PC-3 (cell line): ENCODE results near the gene ITPRID2. TPM values are rescaled to one million over a fixed set of nuclear protein-coding genes. Genes with fewer than 3 reads are reported as not detected.

Experiments
- ATAC-seq: fragments of 200-7000 bp; cut with Tn5 transposase; 2 replicates; pipeline ENCODE4 v1.9.1; 2020; ENCODE audit warnings: mild to moderate bottlenecking, moderate library complexity
- BruUV-seq: library from RNA; stranded (reverse); fragments of 400-500 nt; replicated peaks from 2 replicates; lab custom pipeline; 2021; lab: Mats Ljungman, UMichigan
- CTCF ChIA-PET: fragments of 300-600 bp; sonication (Branson Sonifier 250); formaldehyde crosslinking; loops from one replicate; lab custom pipeline; 2022; ENCODE audit warnings: antibody characterized with exemption; lab: Charles Lee
- POLR2A ChIA-PET: fragments of 300-600 bp; sonication (Branson Sonifier 250); formaldehyde crosslinking; loops from one replicate; lab custom pipeline; 2022; ENCODE audit warnings: antibody characterized with exemption; ENCODE audit not compliant: unreplicated experiment; lab: Charles Lee
- DNase-seq: peaks from one replicate; pipeline ENCODE4 v3.0.0-alpha.2; 2015
- H2AFZ ChIP-seq: fragments of 300-600 bp; sonication (generic); 2 replicates; pipeline ENCODE4 v1.6.0; 2016; ENCODE audit warnings: antibody characterized with exemption, low read length
- H3F3A ChIP-seq: fragments of 300-600 bp; sonication (generic); one replicate; pipeline ENCODE4 v1.6.0; 2017; ENCODE audit warnings: antibody characterized with exemption, low read length, control low read depth, mild to moderate bottlenecking; ENCODE audit not compliant: unreplicated experiment
- H3K27ac ChIP-seq: fragments of 300-600 bp; sonication (generic); 2 replicates; pipeline ENCODE4 v1.5.1; 2016; ENCODE audit warnings: mild to moderate bottlenecking, low read length
- H3K27me3 ChIP-seq: fragments of 300-600 bp; sonication (generic); 2 replicates; pipeline ENCODE4 v1.6.1; 2016; ENCODE audit warnings: low read length, mixed read lengths
- H3K36me3 ChIP-seq: fragments of 300-600 bp; sonication (generic); 2 replicates; pipeline ENCODE4 v1.6.1; 2016; ENCODE audit warnings: low read depth, mixed run types, low read length, mixed read lengths
- H3K4me1 ChIP-seq: fragments of 300-600 bp; sonication (generic); 2 replicates; pipeline ENCODE4 v1.5.1; 2016; ENCODE audit warnings: low read length; ENCODE audit not compliant: insufficient read depth
- H3K4me2 ChIP-seq: fragments of 300-600 bp; sonication (generic); 2 replicates; pipeline ENCODE4 v1.6.0; 2016; ENCODE audit warnings: low read length
- H3K4me3 ChIP-seq: fragments of 300-600 bp; sonication (generic); 2 replicates; pipeline ENCODE4 v1.5.1; 2016; ENCODE audit warnings: mild to moderate bottlenecking, low read length, mixed read lengths
- H3K79me2 ChIP-seq: fragments of 300-600 bp; sonication (generic); 2 replicates; pipeline ENCODE4 v1.6.1; 2017; ENCODE audit warnings: low read length, mixed read lengths
- H3K9ac ChIP-seq: fragments of 300-600 bp; sonication (generic); 2 replicates; pipeline ENCODE4 v1.6.0; 2016; ENCODE audit warnings: mild to moderate bottlenecking, low read length
- H3K9me2 ChIP-seq: fragments of 300-600 bp; sonication (generic); replicated peaks from 2 replicates; pipeline ENCODE4 v1.6.1; 2016; ENCODE audit warnings: mixed run types, low read length, mixed read lengths
- H3K9me3 ChIP-seq: fragments of 300-600 bp; sonication (generic); 2 replicates; pipeline ENCODE4 v1.6.1; 2016; ENCODE audit warnings: low read length, mixed read lengths
- H4K20me1 ChIP-seq: fragments of 300-600 bp; sonication (generic); 2 replicates; pipeline ENCODE4 v1.6.1; 2016; ENCODE audit warnings: low read length, mixed read lengths
- EZH2 ChIP-seq: fragments of 300-600 bp; sonication (generic); IDR thresholded peaks from one replicate; pipeline ENCODE4 v1.6.1; 2017; ENCODE audit warnings: antibody characterized with exemption, mild to moderate bottlenecking, low read length; ENCODE audit not compliant: unreplicated experiment
- EZH2phosphoT487 ChIP-seq: fragments of 300-600 bp; sonication (generic); IDR thresholded peaks from 2 replicates; pipeline ENCODE4 v1.6.1; 2018; ENCODE audit warnings: mild to moderate bottlenecking, antibody characterized with exemption, low read length, borderline replicate concordance
- intact Hi-C: fragments of 100-400 bp; cut with micrococcal nuclease; formaldehyde crosslinking; loops from 2 replicates; pipeline ENCODE4 v1.9.0; 2023
- total RNA-seq: library from RNA; depleted of rRNA; stranded (reverse); fragments of >200 nt; gene quantifications from 2 replicates; pipeline ENCODE4 v1.2.3, GENCODE V29; 2014
- TF ChIP-seq, protein P1 (sequence below): fragments of 300-600 bp; sonication (generic); conservative IDR thresholded peaks from 2 replicates; pipeline ENCODE4 v1.5.1; 2017; ENCODE audit warnings: antibody characterized with exemption, low read depth, mild to moderate bottlenecking, low read length

The ITPRID2 gene
- total RNA-seq, 1 experiment from 2014 or later = 113 TPM

DNA sequence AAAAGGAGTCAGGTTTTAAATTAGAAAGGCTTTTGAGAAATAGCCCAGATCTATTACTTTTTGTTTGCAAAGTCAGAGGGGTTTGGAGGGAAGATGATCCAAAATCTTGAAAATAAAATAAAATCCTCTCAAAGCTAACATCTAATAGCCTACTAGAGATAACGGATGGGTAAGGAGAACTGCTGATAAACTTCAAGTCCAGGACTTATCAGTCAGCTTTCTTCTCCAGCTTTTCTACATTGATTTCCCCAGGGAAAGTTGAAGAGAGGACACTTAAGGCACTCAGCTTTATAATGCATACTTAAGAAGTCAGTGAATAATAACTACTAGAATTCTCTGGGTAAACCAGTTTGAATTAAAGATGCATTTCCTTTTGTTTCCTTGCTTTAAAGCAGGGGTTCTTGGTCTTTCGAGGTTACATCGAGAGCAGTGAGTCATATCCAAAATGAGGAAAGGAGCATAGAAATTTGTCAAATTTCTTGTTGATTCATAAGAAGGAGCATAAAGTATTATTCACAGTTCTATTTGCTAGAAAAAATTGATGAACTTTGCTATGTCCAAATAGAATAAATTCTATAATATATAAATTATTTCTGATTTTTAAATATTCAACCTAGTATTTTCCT is 43.2 kb upstream of the ITPRID2 start:
- Histone ChIP-seq H3K27ac (no peak overlapping the region), H3K9ac (no peak overlapping the region), H3K9me2 (no peaks in the 10 kb centered on the region), H3K79me2 (no peaks in the 10 kb centered on the region), H3K36me3 (no peaks in the 10 kb centered on the region), H3K4me2 (no peak overlapping the region), H2AFZ (no peak overlapping the region), H4K20me1 (no peaks in the 10 kb centered on the region), H3K4me1 (no peaks in the 10 kb centered on the region), H3F3A (no peaks in the 10 kb centered on the region), H3K4me3 (no peak overlapping the region), H3K27me3 (no peaks in the 10 kb centered on the region), H3K9me3 (no peaks in the 10 kb centered on the region)
- no TSS peak for BruUV-seq
- no peak for ATAC-seq
- DNase-seq = no peak
- ChIA-PET CTCF (no interaction called here), POLR2A (no interaction called here)
- TF ChIP-seq EZH2phosphoT487 (no peak), EZH2 (no peak)
- TF ChIP-seq, protein P1, sequence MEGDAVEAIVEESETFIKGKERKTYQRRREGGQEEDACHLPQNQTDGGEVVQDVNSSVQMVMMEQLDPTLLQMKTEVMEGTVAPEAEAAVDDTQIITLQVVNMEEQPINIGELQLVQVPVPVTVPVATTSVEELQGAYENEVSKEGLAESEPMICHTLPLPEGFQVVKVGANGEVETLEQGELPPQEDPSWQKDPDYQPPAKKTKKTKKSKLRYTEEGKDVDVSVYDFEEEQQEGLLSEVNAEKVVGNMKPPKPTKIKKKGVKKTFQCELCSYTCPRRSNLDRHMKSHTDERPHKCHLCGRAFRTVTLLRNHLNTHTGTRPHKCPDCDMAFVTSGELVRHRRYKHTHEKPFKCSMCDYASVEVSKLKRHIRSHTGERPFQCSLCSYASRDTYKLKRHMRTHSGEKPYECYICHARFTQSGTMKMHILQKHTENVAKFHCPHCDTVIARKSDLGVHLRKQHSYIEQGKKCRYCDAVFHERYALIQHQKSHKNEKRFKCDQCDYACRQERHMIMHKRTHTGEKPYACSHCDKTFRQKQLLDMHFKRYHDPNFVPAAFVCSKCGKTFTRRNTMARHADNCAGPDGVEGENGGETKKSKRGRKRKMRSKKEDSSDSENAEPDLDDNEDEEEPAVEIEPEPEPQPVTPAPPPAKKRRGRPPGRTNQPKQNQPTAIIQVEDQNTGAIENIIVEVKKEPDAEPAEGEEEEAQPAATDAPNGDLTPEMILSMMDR = no peak
- intact Hi-C loops = no loop called here

DNA sequence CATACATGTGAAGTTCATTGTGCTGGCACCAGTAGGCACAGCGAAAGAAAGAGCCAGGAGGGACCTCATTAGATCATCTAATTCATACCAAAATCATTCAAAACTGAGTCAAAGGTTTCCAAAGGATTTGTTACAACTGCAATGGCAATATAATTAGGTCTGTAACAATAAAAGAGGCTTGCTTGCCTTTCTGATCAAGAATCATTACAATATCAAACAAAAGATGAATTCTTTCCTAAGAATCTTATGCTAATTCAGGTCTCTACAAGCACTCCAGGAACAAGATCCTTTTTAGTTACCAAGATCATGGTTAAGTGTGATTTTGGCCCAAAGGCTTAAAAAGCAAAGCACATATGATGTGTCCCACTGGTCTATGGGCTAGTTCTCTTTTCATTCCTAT is 41.9 kb upstream of the ITPRID2 start:
- DNase-seq (no peak), ATAC-seq (no peak)
- ChIA-PET POLR2A (no interaction called here), CTCF (no interaction called here)
- Histone ChIP-seq H3K9me2 (no peaks in the 10 kb centered on the region), H3K4me1 (no peaks in the 10 kb centered on the region), H2AFZ (no peak overlapping the region), H4K20me1 (no peaks in the 10 kb centered on the region), H3K9me3 (no peaks in the 10 kb centered on the region), H3K4me3 (no peak overlapping the region), H3K79me2 (no peaks in the 10 kb centered on the region), H3K27me3 (no peaks in the 10 kb centered on the region), H3K9ac (no peak overlapping the region), H3K4me2 (no peak overlapping the region), H3K27ac (no peak overlapping the region), H3K36me3 (no peaks in the 10 kb centered on the region), H3F3A (no peaks in the 10 kb centered on the region)
- intact Hi-C loops = no loop called here
- BruUV-seq = no TSS peak
- TF ChIP-seq, protein P1 = no peak
- TF ChIP-seq EZH2 = no peak
- no peak for TF ChIP-seq EZH2phosphoT487

DNA sequence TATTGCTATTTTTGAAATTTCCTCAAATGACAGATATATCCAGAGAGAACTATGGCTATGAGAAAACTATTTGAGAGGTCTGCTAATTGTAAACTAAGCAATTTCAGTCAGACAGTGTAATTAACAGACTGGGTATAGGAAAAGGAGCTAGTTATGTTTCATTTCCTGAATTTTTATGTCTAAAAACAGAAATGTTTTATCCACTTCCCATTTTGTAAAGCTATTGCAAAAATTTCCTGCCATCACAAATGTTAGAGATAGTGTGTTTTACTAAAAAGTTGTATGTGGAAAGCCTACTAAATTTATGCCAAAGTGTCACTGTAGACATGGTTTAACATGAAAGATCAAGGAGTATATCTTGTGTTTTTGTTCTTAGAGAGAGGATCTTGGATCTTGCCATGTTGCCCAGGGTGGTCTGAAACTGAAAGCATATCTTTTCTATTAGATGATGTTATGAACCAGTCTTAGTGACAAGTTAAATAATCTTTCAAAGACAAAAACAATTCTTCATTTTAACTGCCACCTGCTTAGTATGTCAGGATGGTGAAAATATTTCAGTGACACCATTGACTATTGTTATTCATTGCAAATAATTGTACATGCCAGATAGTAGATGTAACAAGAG is 40.5 kb upstream of the ITPRID2 start:
- no peaks in the 10 kb centered on the region for H3F3A ChIP-seq
- no TSS peak for BruUV-seq
- CTCF ChIA-PET = no interaction called here
- no peak overlapping the region for H3K4me2 ChIP-seq
- H3K4me3 ChIP-seq = no peak overlapping the region
- no peaks in the 10 kb centered on the region for H3K9me3 ChIP-seq
- no peak overlapping the region for H2AFZ ChIP-seq
- H3K9ac ChIP-seq = no peak overlapping the region
- intact Hi-C loops = no loop called here
- H3K79me2 ChIP-seq = no peaks in the 10 kb centered on the region
- no peak overlapping the region for H3K27ac ChIP-seq
- H3K27me3 ChIP-seq = no peaks in the 10 kb centered on the region
- H4K20me1 ChIP-seq = no peaks in the 10 kb centered on the region
- no peaks in the 10 kb centered on the region for H3K9me2 ChIP-seq
- ATAC-seq (no peak), DNase-seq (no peak)
- POLR2A ChIA-PET = no interaction called here
- no peaks in the 10 kb centered on the region for H3K4me1 ChIP-seq
- TF ChIP-seq, protein P1 = no peak
- TF ChIP-seq EZH2 (no peak), EZH2phosphoT487 (no peak)
- H3K36me3 ChIP-seq = no peaks in the 10 kb centered on the region
